SK-N-MC (cell line): ENCODE results near the gene PRR36.

Experiments used
- DNase-seq: peaks from one replicate; pipeline ENCODE4 v3.0.0-alpha.2; 2011; ENCODE audit warnings: low read depth, low spot score
- H3K27ac ChIP-seq: fragments of 200-600 bp; sonication (generic); 2 replicates; pipeline ENCODE4 v1.5.1; 2016; ENCODE audit warnings: mixed run types
- H3K36me3 ChIP-seq: fragments of 200-600 bp; sonication (generic); 2 replicates; pipeline ENCODE4 v1.6.1; 2017; ENCODE audit warnings: antibody characterized with exemption, low read length, mixed read lengths; ENCODE audit not compliant: insufficient read depth
- H3K4me3 ChIP-seq: fragments of 200-600 bp; sonication (generic); 2 replicates; pipeline ENCODE4 v1.5.1; 2016
- H3K9ac ChIP-seq: fragments of 200-600 bp; sonication (generic); 2 replicates; pipeline ENCODE4 v1.8.0; 2017; ENCODE audit warnings: mixed run types, mixed read lengths; ENCODE audit not compliant: insufficient read length
- H3K9me3 ChIP-seq: fragments of 200-600 bp; sonication (generic); 2 replicates; pipeline ENCODE4 v1.6.1; 2017; ENCODE audit warnings: low read depth, mild to moderate bottlenecking, antibody characterized with exemption, low read length, moderate library complexity, mixed read lengths
- EZH2 ChIP-seq: fragments of 200-600 bp; sonication (generic); IDR thresholded peaks from one replicate; pipeline ENCODE4 v1.6.1; 2017; ENCODE audit warnings: antibody characterized with exemption
- FOXP2 ChIP-seq: optimal IDR thresholded peaks from 2 replicates; pipeline ENCODE3; 2011; ENCODE audit warnings: mild to moderate bottlenecking, moderate library complexity; ENCODE audit not compliant: insufficient read depth; ENCODE audit errors: extremely low read length, control extremely low read depth
- POLR2AphosphoS5 ChIP-seq: IDR thresholded peaks from 2 replicates; pipeline ENCODE4 v1.6.1; 2012; ENCODE audit warnings: mild to moderate bottlenecking, low read depth, low read length, borderline replicate concordance

PRR36 gene

GRCh38 chr19:7842661-7843294 is 31.4 kb downstream of the PRR36 start:
- DNase-seq: no peak
- H3K4me3 ChIP-seq: no peak overlapping the region
- no peaks in the 10 kb centered on the region for H3K36me3 ChIP-seq
- H3K27ac ChIP-seq: no peak overlapping the region
- H3K9me3 ChIP-seq: no peaks in the 10 kb centered on the region
- no peak for TF ChIP-seq POLR2AphosphoS5
- no peak for TF ChIP-seq FOXP2
- TF ChIP-seq EZH2: no peak
- H3K9ac ChIP-seq: no peak overlapping the region

GRCh38 chr19:7841751-7842660 is 32.2 kb downstream of the PRR36 start:
- no peak for DNase-seq
- Histone ChIP-seq H3K9me3 (no peaks in the 10 kb centered on the region), H3K9ac (no peak overlapping the region), H3K4me3 (no peak overlapping the region), H3K27ac (no peak overlapping the region), H3K36me3 (no peaks in the 10 kb centered on the region)
- TF ChIP-seq FOXP2 (no peak), POLR2AphosphoS5 (no peak), EZH2 (no peak)

- DNase-seq: no peak
- Histone ChIP-seq H3K27ac (no peak overlapping the region), H3K9me3 (no peaks in the 10 kb centered on the region), H3K9ac (no peak overlapping the region), H3K4me3 (no peak overlapping the region), H3K36me3 (no peaks in the 10 kb centered on the region)
- TF ChIP-seq POLR2AphosphoS5: no peak
- TF ChIP-seq EZH2: no peak
- no peak for TF ChIP-seq FOXP2
These were observed 33.6 kb downstream of the PRR36 start for GRCh38 chr19:7840629-7841028.

GRCh38 chr19:7839476-7839875 is 34.7 kb downstream of the PRR36 start:
- DNase-seq: no peak
- H3K4me3 ChIP-seq: no peak overlapping the region
- TF ChIP-seq POLR2AphosphoS5 (no peak), FOXP2 (no peak), EZH2 (no peak)
- no peak overlapping the region for H3K27ac ChIP-seq
- H3K36me3 ChIP-seq: no peaks in the 10 kb centered on the region
- H3K9me3 ChIP-seq: no peaks in the 10 kb centered on the region
- no peak overlapping the region for H3K9ac ChIP-seq

GRCh38 chr19:7833225-7834099 is 40.7 kb downstream of the PRR36 start:
- Histone ChIP-seq H3K36me3 (no peaks in the 10 kb centered on the region), H3K9me3 (no peaks in the 10 kb centered on the region), H3K9ac (no peak overlapping the region), H3K27ac (no peak overlapping the region), H3K4me3 (no peak overlapping the region)
- DNase-seq: no peak
- TF ChIP-seq POLR2AphosphoS5: no peak
- TF ChIP-seq EZH2: no peak
- TF ChIP-seq FOXP2: no peak

GRCh38 chr19:7832781-7833180 is 41.4 kb downstream of the PRR36 start:
- DNase-seq: no peak
- TF ChIP-seq POLR2AphosphoS5: no peak
- no peak for TF ChIP-seq EZH2
- TF ChIP-seq FOXP2: no peak
- Histone ChIP-seq H3K36me3 (no peaks in the 10 kb centered on the region), H3K9ac (no peak overlapping the region), H3K27ac (no peak overlapping the region), H3K9me3 (no peaks in the 10 kb centered on the region), H3K4me3 (no peak overlapping the region)

GRCh38 chr19:7832009-7832408 is 42.2 kb downstream of the PRR36 start:
- Histone ChIP-seq H3K9me3 (no peaks in the 10 kb centered on the region), H3K27ac (no peak overlapping the region), H3K4me3 (no peak overlapping the region), H3K9ac (no peak overlapping the region), H3K36me3 (no peaks in the 10 kb centered on the region)
- DNase-seq: no peak
- TF ChIP-seq POLR2AphosphoS5: no peak
- no peak for TF ChIP-seq FOXP2
- no peak for TF ChIP-seq EZH2

GRCh38 chr19:7831452-7831851 is 42.7 kb downstream of the PRR36 start:
- DNase-seq: no peak
- no peak overlapping the region for H3K27ac ChIP-seq
- TF ChIP-seq POLR2AphosphoS5 (no peak), EZH2 (no peak), FOXP2 (no peak)
- H3K9ac ChIP-seq: no peak overlapping the region
- H3K36me3 ChIP-seq: no peaks in the 10 kb centered on the region
- H3K9me3 ChIP-seq: no peaks in the 10 kb centered on the region
- H3K4me3 ChIP-seq: no peak overlapping the region
